HG02852 (cell line): ENCODE measurements around the gene ST3GAL6.

ENCODE experiments used
- ATAC-seq: cut with Tn5 transposase; IDR thresholded peaks from one replicate; pipeline ENCODE4 v1.9.1; 2021; ENCODE audit warnings: mild to moderate bottlenecking, moderate library complexity; ENCODE audit not compliant: unreplicated experiment

ST3GAL6 gene

DNA sequence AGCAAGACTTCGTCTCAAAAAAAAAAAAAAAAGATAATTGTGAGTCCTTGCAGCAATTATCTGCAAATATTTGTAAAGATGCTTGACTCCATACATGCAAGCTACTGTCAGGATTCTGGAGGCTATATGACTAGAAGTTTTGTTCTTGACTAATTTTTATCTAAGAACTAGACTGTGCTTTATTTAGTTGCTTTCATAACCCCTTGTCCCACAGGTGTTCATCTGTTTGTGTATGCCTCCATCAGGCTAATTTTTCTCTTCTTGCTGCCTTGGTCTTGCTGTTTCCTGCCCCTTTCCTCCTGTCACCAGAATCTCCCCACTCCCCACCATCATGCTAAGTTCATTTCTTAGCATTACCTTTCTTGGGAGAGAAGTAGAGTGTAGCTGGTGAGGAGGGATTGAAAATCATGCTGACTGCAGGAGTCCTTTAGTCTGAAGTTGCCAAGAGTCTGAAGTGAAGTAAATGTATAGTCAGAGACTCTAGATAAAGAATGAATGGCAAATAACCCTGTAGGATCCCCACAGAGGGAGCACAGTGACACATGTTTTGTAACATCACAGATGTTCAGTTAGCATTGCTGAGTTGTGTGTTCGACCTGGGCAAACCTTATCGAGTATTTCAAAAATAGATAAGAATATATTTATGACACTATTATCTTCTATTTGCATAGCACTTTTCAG, 12.5 kb downstream of the ST3GAL6 start:
- ATAC-seq, result peak; percentile 42

- ATAC-seq, result peak; percentile 19
These were observed 13.0 kb downstream of the ST3GAL6 start for GRCh38 chr3:98776140-98776493.

GRCh38 chr3:98777286-98777685, 14.1 kb downstream of the ST3GAL6 start:
- ATAC-seq, result no peak

DNA sequence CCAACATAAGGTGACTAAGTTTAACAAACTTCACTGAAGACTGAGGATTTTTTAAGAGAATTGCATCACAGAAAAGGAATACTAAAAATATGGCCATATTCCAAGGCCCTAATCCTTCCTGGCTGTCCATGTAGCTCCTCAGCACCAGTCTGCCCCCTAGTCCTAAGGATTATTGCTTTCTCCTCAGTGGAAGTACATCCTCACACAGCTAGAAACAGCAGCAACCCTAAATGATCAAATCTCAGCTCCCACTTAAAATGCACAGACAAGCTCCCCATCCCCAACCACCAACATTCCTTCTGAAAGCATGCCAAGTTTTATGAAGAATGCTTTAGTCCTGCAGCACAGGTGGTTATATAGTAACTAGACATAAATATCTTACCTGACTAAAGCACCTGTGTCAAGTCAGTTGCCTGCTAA, 14.7 kb downstream of the ST3GAL6 start:
- ATAC-seq, result no peak

DNA sequence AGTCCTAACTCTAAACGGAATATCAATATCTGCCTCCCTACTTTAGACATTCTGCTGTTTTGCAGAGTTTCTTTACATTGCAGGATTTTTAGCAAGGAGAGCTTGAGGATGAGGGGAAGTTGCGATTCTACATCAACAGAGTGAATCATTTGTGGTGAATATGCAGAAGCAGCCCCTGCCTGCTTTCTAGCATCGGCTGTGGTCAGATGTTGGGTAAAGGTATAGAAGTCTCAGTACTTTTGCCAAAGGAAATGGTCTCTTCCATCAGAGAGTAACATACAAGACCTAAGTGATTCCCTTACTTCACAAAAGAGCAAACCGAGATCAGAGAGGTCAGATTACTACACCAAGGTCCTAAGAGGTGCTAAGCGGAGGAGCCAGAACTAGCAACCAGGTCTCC, 15.2 kb downstream of the ST3GAL6 start:
- no peak for ATAC-seq

GRCh38 chr3:98778852-98779413, 15.8 kb downstream of the ST3GAL6 start:
- no peak for ATAC-seq

- no peak for ATAC-seq
These were observed 16.6 kb downstream of the ST3GAL6 start for GRCh38 chr3:98779541-98780335.

DNA sequence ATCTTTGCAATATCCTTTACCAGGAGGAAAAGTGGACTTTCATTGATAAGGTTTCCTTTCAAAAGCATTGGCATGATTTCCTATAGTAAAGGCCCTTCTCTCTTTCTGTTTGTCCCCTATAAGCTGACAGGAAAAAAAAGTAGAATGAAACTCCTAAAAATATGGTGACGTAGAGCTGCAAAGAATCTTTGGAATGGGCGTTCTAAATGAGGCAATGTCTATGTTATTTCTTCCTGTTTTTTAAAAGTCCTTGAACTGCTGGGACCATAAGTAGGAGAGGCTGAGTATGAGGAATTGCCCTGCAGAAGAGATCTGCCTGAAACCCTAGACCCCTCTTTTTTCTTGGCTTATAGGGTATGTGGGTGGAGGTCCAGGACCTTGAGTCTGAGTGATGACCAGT, 17.2 kb downstream of the ST3GAL6 start:
- no peak for ATAC-seq

- ATAC-seq, result peak; percentile 50
These were observed 19.8 kb downstream of the ST3GAL6 start for GRCh38 chr3:98782824-98783500.

- ATAC-seq, result no peak
These were observed 20.9 kb downstream of the ST3GAL6 start for GRCh38 chr3:98784042-98784441.

GRCh38 chr3:98784666-98785600, 21.8 kb downstream of the ST3GAL6 start:
- ATAC-seq, result no peak

DNA sequence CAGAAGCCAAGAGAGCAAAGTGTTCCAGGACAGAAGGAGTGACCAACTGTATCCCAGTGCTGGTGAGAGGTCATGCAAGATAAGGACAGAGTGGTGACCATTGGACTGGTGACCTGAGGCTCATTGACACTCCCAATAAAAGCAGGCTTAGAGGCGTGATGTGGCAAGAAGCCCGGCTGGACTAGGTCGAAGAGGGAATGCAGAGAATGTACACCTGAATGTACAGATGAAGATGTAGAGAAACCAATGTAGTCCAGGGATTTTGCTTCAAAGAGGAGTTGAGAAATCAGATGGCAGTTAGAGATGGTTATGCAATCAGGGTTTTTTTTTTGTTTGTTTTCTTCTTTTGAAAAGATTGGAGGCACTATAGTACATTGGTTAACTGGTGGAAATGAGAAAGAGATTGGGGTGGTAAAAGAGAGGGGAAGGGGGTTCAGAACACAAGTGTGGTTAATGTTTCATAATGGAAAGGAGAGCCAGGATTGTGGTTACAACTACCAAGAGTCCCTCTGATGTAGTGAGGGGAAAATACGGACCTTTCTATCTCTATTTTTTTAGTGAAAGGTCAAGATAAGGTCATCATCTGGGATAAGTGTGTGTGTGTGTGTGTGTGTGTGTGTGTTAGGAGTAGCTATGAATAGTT, 23.3 kb downstream of the ST3GAL6 start:
- no peak for ATAC-seq

DNA sequence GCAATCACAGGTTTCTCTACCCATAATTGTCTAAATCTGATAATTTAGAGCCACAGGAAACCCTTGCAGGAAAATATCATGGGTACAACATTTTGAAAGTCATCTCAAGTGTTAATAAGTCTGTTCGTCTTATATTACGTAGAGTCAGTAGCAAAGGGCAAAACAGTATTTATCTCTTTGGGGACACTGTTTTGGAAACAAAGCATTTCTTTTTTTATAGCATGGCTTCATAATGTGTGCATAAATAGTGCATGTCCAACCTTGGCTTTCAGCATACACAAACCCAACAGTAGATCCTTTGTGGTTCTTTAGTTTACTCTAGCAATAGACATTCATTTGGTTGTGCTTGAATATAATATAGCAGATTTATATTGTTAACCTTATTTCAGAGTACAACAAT, 24.0 kb downstream of the ST3GAL6 start:
- ATAC-seq, result no peak

GRCh38 chr3:98788651-98789050, 25.5 kb downstream of the ST3GAL6 start:
- ATAC-seq, result no peak

- no peak for ATAC-seq
These were observed 28.5 kb downstream of the ST3GAL6 start for GRCh38 chr3:98791341-98792325.

GRCh38 chr3:98793971-98794370, 30.8 kb downstream of the ST3GAL6 start:
- no peak for ATAC-seq

- ATAC-seq, result no peak
These were observed 33.2 kb downstream of the ST3GAL6 start for GRCh38 chr3:98796334-98796733.

- no peak for ATAC-seq
These were observed 34.8 kb downstream of the ST3GAL6 start for GRCh38 chr3:98797905-98798304.

- no peak for ATAC-seq
These were observed 35.7 kb downstream of the ST3GAL6 start for GRCh38 chr3:98798820-98799219.
